ENCODE data around the gene VANGL1. TPM values are rescaled to one million over a fixed set of nuclear protein-coding genes. Genes with fewer than 3 reads are reported as not detected.

VANGL1 gene
- total RNA-seq, 4 donors from 2014 or later, result 0.66 to 1.2 (median 1.1) TPM

DNA sequence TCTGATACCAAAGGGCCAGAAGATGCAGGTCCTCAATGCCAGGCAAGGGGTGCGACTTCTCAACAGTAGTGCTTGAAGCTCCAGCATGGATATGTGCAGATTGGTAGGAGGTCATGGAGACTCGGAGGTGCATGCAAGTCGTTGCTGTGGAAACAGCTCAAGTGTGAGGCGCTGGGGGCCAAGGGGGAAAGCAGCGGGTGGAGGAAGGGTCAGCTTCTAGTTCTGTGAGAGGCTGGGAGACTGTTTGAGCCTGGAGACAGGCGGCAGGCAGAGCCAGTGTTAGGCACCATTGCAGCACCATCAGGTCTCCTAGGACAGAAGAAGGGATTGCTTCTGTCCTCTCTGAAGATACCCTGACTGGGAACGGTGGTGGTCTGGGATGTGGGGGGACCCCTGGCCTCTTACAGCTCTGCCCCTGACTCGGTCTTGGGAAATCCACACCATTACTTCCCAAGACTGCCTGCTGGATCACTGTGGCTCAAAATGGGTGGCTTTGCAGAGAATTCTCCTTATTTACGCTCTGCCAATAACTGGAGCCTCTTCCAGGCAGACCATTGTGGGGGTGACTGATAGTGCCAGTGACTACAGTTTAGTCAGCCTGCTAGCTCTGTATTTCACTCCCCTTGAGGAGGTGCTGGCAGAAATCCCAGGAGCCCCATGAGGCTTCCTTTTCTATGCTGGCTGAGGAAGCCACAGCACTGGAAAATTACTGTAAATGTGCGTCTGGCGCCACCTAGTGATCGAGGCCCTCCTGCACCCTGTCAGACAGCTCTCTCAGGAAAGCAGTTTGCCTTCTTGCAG lies 46.3 kb upstream of the VANGL1 start:
- ATAC-seq (peak; percentile 69 to 77), DNase-seq (peak; percentile 47 to 66)
- no peak for TF ChIP-seq POLR2A (IDR thresholded peaks at IDR 0.05)
- TF ChIP-seq, protein P1, sequence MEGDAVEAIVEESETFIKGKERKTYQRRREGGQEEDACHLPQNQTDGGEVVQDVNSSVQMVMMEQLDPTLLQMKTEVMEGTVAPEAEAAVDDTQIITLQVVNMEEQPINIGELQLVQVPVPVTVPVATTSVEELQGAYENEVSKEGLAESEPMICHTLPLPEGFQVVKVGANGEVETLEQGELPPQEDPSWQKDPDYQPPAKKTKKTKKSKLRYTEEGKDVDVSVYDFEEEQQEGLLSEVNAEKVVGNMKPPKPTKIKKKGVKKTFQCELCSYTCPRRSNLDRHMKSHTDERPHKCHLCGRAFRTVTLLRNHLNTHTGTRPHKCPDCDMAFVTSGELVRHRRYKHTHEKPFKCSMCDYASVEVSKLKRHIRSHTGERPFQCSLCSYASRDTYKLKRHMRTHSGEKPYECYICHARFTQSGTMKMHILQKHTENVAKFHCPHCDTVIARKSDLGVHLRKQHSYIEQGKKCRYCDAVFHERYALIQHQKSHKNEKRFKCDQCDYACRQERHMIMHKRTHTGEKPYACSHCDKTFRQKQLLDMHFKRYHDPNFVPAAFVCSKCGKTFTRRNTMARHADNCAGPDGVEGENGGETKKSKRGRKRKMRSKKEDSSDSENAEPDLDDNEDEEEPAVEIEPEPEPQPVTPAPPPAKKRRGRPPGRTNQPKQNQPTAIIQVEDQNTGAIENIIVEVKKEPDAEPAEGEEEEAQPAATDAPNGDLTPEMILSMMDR (IDR thresholded peaks at IDR 0.05 in 4 of 5, conservative IDR thresholded peaks at IDR 0.05 in 1 of 5), result peak; percentile 61 to 93 (median 76)
- in situ Hi-C loops (cut with MboI; ENCODE audit: low sequenced_read_pairs in 4 of 4), result loop anchor here (5.0 to 10.0 kb wide), 4 partner anchors 458 to 618 kb away; no protein-coding TSS in a partner anchor
- H3K36me3 ChIP-seq, result no peaks in the 10 kb centered on the region
- H3K27ac ChIP-seq, result no peak overlapping the region
- H3K27me3 ChIP-seq, result no peaks in the 10 kb centered on the region
- H3K4me3 ChIP-seq, result no peak overlapping the region
- no peaks in the 10 kb centered on the region for H3K4me1 ChIP-seq
- intact Hi-C loops (cut with DNase I; ENCODE audit: low total_unique reads), result loop anchor here (1.0 kb wide), 2 partner anchors 456 to 616 kb away; no protein-coding TSS in a partner anchor
- no peaks in the 10 kb centered on the region for H3K9me3 ChIP-seq

DNA sequence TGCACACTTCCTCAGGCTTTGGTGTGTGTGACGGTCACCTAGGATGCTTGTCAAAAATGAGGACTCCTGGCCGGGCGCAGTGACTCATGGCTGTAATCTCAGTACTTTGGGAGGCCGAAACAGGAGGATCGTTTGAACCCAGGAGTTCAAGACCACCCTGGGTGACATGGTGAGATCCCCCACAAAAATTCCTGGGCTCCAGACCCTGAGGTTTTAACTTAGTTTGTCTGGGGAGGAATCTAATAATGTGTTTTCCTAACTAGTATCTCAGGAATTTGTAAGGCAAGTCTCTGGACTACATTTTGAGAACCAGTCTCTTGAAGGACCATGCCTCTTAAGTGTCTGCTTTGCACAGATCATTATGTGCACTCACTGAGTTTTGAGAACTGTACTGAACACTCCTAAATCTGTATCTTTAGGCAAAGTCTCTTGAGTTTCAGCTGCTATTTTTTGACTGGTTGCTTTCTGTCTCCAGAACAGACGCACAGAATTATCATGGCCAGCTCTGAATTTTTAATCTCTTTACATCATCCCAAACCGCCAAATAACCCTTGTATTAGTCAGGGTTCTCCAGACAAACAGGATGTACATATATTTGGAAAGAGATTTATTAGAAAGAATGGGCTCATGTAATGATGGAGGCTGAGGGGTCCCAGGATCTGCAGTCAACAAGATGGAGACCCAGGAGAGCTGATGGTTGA lies 45.5 kb upstream of the VANGL1 start:
- Histone ChIP-seq H3K27me3 (no peaks in the 10 kb centered on the region), H3K9me3 (no peaks in the 10 kb centered on the region), H3K36me3 (no peaks in the 10 kb centered on the region), H3K27ac (no peak overlapping the region), H3K4me3 (no peak overlapping the region), H3K4me1 (no peaks in the 10 kb centered on the region)
- ATAC-seq (no peak), DNase-seq (no peak)
- TF ChIP-seq, protein P1 (IDR thresholded peaks at IDR 0.05 in 4 of 5, conservative IDR thresholded peaks at IDR 0.05 in 1 of 5), result no peak
- TF ChIP-seq POLR2A (IDR thresholded peaks at IDR 0.05), result no peak
- intact Hi-C loops (cut with DNase I; ENCODE audit: low total_unique reads), result no loop called here
- in situ Hi-C loops (cut with MboI; ENCODE audit: low sequenced_read_pairs in 4 of 4), result loop anchor here (5.0 to 10.0 kb wide), 4 partner anchors 459 to 619 kb away; no protein-coding TSS in a partner anchor

DNA sequence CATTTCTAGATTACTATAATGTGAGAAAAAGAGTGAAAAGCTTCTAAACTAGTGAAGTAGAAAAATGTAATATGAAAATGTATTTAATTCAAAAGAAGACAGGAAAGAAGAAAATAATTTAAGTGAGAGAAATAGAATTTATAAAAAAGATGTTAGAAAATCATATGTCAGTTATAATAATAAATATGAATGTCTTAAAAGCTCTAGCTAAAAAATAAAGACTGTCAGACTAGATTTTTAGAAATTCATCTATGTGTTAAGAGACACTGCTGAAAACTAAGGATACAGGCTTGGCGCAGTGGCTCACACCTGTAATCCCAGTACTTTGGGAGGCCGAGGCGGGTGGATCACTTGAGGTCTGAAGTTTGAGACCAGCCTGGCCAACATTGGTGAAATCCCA lies 37.3 kb upstream of the VANGL1 start:
- in situ Hi-C loops (cut with MboI; ENCODE audit: low sequenced_read_pairs in 4 of 4), result no loop called here
- H3K36me3 ChIP-seq, result no peaks in the 10 kb centered on the region
- intact Hi-C loops (cut with DNase I; ENCODE audit: low total_unique reads), result no loop called here

DNA sequence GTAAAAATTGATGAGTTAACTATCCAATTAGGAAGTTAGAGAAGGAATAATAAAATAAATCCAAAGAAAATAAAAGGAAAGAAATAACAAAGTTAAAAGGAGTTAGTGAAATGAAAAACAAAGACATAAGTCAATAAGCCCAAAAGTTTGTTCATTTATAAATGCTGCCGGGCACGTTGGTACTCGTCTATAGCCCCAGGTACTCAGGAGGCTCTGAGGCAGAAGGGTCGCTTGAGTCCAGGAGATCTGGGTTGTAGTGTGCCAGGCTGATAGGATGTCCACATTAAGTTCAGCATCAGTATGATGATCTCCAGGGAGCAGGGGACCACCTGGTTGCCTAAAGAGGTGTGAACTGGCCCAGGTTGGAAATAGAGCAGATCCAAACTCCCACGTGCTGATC lies 35.5 kb upstream of the VANGL1 start:
- no peak for TF ChIP-seq POLR2A (IDR thresholded peaks at IDR 0.05)
- TF ChIP-seq, protein P1 (IDR thresholded peaks at IDR 0.05 in 4 of 5, conservative IDR thresholded peaks at IDR 0.05 in 1 of 5), result no peak
- H3K4me3 ChIP-seq, result no peak overlapping the region
- no peak for ATAC-seq
- intact Hi-C loops (cut with DNase I; ENCODE audit: low total_unique reads) (no loop called here), in situ Hi-C loops (cut with MboI; ENCODE audit: low sequenced_read_pairs in 4 of 4) (loop anchor here in 2 of 4 donors (5.0 kb wide), 2 partner anchors 101 to 166 kb away; no protein-coding TSS in a partner anchor)
- no peak overlapping the region for H3K27ac ChIP-seq
- H3K9me3 ChIP-seq, result no peaks in the 10 kb centered on the region
- peaks cover 0 to 4% (median 0%) of the 10 kb centered on the region in 3 donors for H3K27me3 ChIP-seq
- no peaks in the 10 kb centered on the region for H3K4me1 ChIP-seq
- H3K36me3 ChIP-seq, result no peaks in the 10 kb centered on the region
- DNase-seq, result no peak

More for the DNA sequence above, 37.3 kb upstream of the VANGL1 start:
- no peaks in the 10 kb centered on the region for H3K4me1 ChIP-seq
- TF ChIP-seq POLR2A (IDR thresholded peaks at IDR 0.05), result no peak
- TF ChIP-seq, protein P1 (IDR thresholded peaks at IDR 0.05 in 4 of 5, conservative IDR thresholded peaks at IDR 0.05 in 1 of 5), result no peak
- H3K4me3 ChIP-seq, result no peak overlapping the region
- no peaks in the 10 kb centered on the region for H3K9me3 ChIP-seq
- no peak for ATAC-seq
- DNase-seq, result no peak
- H3K27me3 ChIP-seq, result peaks cover 0 to 4% (median 0%) of the 10 kb centered on the region in 3 donors
- H3K27ac ChIP-seq, result no peak overlapping the region
